D341Med (cell line): ENCODE results near the gene OLAH.
A peak's percentile ranks its signal among the peaks of the same experiment; 100 is the strongest.

Experiments used
- DNase-seq: peaks from one replicate; pipeline ENCODE4 v3.0.0; 2012; ENCODE audit warnings: low spot score

Gene OLAH

DNA sequence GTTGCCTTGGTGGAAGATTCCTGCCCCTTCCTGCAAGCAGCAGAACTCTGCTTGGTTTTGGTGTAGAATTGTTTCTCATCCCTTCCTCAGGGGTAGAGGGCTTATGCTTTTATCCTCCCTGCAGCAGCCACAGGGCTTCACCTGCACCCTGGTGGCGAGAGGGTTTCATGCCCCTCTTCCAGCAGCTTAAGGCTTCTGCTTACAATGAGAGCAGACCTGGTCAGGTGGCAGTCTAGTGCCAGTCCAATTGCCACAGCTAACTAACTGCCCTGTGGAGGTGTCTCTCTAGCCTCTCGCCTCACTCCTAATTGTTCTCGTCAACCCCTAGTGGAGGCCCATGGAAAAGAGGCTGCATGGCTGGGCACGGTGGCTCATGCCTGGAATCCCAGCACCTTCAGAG lies 25.5 kb downstream of the OLAH start:
- DNase-seq = no peak

DNA sequence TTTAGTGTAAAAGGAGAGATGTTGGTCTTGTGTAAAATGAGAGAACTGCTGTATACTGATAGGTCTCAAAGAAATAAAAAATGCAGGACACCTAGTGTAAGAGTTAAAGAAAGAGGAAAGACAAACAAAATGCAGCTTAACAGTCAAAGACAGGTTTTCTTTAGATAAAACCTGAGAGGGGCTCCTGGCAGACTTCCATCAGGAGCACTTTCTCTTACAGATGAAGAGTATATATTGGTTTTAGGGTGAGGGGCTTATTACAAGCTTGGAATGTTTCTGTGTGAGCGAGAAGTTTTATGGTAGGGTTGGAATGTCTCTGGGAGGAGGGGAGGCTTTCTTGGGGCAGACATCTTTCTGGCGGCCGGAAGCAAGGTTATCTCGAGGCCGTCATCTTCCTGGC lies 28.6 kb downstream of the OLAH start:
- no peak for DNase-seq

DNA sequence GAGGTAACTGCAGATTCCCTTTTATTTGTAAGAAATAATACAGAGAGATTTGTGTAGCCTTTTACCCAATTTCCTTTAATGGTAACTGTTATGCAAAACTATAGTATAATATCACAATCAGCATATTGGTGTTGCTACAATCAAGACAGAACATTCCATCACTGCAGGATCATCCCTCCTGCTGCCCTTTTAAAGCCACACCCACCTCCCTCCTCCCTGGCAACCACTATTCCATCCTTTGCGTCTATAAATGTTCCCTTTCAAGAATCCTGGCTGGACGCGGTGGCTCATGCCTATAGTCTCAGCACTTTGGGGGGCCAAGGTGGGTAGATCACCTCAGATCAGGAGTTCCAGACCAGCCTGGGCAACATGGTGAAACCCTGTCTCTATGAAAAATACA lies 31.7 kb downstream of the OLAH start:
- DNase-seq = no peak

DNA sequence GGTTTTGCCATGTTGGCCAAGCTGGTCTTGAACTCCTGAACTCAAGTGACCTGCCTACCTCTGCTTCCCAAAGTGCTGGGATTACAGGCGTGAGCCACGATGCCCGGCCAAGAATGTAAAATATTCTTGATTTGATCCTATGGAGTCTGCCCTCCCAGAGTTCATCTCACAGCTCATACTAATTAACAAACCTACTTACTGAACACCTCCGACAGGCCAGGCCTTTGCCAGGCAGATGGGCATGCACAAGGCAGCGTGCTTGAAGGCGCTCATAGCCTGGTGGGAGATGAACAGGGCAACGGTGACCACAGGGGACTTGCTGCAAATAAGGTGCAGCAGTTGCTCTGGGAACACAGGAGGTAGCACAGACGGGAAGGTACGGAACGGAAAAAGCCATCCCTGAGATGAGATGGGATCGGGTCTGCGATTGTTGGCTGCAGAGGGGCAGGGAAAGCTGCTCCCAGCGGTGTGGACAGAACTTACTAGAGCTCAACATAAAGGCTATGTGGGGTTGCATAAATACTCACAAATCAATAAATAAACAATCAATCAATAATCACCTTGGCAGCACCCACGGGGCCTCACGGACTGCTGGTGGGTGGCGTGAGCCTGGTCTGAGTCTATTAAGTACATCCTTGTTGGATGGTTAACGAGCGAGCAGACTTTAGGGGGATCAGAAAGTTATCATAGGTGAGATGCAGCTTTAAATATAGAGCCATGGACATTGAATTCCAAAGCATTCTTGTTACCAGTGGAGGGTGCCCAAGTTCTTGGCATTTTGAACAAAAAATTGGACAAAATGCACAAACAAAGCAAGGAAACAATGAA lies 40.1 kb downstream of the OLAH start:
- DNase-seq = no peak

DNA sequence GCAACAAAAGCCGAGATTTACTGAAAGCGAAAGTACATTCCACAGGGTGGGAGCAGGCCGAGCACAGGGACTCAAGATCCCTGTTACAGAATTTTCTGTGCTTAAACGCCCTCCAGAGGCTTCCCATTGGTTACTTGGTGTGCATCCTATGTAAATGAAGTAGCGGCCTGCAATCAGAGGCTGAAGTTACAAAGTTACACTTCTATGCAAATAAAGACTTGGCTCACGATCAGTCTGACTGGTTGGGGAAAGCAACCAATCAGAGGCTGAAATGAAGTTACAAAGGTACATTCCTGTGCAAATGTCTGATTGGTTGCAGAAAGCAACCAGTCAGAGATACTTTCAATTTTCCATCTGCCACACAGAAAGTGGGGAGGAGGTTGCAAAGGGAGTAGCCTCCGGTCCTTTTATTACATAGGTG lies 40.8 kb downstream of the OLAH start:
- no peak for DNase-seq

DNA sequence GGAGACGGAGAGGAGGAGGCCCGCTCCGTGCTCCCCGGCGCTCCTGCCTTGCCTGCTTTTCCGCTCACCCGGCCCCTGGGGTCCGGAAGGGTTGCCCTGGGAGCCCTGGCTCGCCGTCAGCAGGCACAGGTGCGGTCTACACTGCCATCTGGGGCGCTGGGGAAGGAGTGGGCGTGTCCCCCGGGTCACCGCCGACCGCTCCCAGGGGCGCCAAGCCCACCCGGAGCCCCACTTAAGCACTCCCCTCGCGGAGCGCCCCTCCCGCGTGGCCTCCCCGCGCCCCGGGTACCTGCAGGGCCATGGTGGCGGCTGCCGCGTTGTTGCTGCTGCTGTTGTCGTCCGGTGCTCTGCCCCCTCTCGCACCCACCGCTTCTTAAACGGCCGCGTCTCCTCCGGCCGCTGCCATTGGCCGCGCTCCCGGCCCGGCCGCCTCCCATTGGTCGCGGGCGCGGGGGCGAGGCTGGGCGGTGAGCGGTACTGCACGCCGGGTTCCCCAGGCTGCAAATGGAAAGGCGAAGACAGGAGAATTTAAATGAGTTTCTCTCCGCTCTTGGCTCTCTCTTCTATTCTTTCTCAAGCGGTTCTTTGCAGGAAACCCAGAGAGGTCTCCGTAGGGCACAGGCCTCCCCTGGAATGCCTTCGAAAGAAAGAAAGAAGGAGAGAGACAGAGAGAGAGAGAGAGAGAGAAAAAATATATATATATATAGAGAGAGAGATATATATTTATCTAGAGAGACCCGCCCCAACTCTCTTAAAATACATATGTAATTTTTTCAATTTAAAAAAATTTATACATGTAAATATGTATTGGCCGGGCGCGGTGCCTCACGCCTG lies 44.9 kb downstream of the OLAH start, which contains the start of gene ACBD7:
ACBD7 (minus strand) TSS at position 349 of the 834 bp plus-strand sequence; CDS start at position 301, 48 bp downstream.
- peak; percentile 98 for DNase-seq

DNA sequence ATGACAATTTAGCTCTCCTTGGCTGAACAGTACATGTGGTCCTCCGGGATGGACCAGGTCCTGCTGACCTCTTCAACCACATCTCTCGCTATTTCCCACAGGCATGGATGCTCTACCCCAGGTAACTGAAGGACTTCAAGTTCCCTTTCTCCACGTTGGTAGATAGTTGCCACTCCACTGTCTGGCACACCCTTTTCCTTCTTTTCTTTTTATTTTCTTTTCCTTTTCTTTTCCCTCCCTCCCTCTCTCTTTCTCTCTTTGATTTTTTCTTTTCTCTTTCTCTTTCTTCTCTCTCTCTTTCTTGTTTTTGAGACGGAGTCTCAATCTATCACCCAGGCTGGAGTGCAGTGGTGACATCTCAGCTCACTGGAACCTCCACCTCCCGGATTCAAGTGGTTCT lies 47.7 kb downstream of the OLAH start:
- no peak for DNase-seq

DNA sequence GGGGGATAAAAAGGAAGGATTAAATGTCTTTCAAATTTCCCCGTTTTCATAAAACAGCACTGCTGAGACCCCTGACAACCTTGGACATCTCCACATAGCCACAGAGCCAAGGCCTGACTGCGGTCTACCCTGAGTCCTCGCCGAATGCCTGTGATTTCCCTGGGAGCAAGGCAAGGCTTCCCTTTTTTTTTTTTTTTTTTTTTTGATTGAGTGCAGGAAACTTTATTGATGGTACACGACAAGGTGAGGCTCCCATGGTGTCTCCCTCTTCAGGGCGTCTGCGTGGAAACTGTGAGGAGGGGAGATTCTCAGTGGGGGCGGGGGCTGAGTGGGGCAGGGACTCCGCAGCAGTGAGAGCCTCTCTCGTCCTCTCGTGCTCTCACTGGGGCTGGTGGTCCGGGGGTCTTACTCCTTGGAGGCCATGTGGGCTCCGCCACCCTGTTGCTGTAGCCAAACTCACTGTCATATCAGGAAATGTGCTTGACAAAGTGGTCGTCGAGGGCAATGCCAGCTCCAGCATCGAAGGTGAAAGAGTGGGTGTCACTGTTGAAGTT lies 49.2 kb downstream of the OLAH start:
- no peak for DNase-seq

DNA sequence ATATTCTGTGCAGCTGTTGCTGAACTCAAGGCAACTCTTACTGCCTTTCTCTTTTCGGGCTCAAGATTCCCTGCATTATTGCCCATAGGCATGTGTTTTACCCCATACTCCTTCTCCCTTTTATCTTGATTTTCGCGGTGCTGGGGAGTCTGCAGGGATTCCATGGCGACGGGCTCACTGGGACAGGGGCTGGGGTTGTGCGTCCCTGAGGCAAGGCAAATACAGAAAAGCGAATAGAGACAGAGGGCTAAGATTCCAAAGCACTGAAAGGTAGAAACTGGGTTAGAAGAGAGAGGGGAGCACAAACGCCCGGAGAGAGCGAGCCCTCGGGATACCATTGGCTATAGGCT lies 52.9 kb downstream of the OLAH start:
- no peak for DNase-seq

DNA sequence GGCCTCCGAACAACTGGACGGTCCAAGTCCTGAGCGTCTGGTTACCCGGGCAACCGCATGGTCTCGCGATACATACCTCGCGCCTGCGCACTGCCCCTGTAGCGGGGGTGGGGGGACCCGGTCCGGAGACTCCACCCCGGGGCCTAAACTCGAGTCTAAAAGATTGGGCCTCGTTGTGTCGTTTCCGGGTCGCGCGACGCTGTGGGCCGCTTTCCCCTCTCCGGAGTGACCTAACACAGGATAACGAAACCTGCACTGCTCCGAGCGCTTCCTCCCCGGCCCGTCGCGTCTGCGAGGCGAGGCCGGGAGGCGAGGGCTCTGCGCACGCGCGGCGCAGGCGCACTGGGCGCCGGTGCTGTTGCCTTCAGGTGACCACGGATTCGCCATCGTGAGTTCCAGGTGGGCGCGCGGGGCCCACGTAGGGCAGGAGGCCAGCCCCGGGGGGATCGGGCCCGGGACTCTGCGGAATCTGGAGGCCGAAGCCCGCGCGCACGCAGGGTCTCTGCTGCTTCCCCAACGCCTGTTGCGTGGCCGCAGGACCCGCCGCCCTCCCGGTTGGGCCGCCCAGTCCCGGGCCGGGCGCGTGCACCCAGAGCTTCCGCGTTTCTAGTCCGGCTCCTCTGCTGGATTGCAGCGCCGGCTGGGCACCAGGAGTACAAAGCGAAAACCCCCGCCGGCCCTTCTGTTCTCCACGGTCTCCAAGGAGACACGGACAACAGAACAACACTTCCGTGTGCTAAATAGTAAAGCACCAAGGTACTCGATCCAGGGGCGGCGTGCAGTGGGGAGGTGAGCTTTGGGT lies 53.5 kb downstream of the OLAH start, which contains the start of gene RPP38:
RPP38 (plus strand) TSS at position 345 of the 802 bp plus-strand sequence. CDS start 5,960 bp downstream, outside the sequence.
- peak; percentile 98 for DNase-seq

DNA sequence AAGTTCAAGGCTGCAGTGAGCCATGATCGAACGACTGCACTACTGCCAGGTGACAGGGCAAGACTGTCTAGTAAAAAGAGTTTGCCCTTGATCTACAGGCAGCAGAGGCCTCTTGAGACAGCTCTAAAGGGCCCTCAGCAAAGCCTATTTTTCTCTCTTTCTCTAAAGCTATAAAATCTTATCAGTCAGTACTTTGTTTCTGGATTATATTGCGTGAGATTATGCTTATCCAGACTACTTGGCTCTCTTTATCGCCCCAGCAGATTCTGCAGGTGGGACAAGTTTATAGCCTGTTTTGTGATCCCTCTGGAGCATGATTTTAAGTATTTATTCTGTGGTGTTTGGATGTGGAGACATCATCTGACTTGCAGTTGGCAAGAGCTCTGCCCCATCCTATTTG lies 56.1 kb downstream of the OLAH start:
- no peak for DNase-seq

DNA sequence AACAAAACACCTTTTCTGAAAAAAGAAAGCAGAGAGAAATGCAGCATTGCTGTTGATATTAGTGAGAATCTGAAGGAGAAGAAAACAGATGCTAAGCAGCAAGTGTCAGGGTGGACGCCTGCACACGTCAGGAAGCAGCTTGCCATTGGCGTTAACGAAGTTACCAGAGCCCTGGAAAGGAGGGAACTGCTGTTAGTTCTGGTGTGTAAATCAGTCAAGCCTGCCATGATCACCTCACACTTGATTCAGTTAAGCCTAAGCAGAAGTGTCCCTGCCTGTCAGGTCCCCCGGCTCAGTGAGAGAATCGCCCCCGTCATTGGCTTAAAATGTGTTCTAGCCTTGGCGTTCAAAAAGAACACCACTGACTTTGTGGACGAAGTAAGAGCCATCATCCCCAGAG lies 59.8 kb downstream of the OLAH start:
- DNase-seq = no peak

DNA sequence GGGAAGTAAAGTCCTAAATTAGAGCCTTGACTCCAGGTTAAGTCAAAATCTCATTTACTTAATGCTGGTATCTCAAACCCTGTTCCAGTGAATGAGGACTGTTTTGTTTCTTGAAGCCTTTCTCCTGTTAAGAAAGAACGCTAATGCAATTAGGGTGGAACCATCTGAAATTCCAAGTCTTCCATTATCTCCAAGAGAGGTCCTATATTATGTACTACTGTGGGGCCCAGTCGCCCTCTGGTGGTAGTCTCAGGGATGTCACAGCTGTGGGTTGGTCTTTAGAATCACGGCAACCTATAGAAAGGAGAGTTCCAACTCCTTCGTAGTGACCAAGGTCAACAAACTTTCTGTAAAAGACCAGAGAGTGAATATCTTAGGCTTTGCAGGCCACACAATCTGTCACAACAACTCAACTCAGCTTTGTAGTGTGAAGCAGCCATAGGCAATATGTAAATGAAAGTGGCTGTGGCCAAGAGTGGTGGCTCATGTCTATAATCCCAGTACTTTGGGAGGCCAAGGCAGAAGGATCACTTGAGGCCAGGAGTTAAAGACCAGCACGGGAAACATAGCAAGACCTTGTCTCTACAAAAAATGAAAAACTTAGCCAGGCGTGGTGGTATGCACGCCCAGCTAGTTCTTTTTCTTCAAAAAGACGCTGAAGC lies 62.7 kb downstream of the OLAH start:
- peak; percentile 76 for DNase-seq

DNA sequence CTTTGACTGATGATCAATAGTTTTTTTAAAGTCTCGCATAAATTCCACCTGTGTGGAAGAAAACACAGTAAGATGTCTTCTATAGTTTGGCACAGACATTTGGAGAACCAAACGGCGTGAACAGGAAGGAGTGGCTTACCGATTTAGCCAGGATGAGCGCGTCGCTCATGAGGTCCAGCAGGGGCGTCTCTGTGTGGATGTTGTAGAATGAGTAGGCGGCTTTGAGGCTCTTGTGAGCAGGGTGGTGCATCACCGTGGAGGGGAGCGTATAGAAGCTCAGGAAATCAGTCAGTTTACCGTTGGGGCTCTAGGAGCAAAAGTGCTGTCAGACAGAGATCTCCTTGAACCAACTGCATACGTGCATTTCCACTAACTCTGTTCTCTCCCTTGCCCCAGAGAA lies 68.9 kb downstream of the OLAH start:
- DNase-seq = no peak

DNA sequence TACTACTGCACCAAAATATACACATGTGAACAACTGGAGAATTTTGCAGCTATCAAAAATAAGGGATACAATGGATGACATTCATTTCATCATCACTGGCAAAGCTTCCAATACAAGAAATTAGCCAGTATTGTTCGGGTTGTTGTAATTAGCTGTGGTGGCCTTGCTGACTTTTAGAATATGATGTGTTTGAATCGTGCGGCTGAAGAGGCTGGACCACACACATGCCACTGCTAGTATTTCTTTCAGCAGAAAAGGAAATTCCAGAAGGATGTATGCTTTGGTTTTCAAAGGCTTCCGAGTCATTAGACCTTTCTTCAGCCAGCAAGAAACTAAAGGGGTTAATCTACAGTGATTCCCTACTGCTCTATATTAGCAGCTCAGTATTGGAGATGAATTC lies 70.0 kb downstream of the OLAH start:
- no peak for DNase-seq

DNA sequence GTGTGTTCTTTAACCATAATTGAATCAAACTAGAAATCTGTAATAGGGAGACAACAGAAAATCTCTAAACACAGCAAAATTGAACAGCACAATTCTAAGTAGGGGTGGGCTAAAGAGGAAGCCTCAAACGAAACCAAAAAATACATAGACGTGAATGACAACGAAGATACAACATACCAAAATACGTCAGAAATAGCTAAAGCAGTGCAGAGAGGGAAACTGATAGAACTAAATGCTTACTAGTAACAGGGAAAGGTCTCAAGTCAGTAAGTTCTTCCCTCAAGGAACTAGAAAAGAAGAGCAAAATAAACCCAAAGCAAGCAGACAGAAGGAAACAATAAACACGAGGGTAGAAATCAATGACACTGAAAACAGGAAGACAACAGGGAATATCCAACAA lies 72.5 kb downstream of the OLAH start:
- no peak for DNase-seq

DNA sequence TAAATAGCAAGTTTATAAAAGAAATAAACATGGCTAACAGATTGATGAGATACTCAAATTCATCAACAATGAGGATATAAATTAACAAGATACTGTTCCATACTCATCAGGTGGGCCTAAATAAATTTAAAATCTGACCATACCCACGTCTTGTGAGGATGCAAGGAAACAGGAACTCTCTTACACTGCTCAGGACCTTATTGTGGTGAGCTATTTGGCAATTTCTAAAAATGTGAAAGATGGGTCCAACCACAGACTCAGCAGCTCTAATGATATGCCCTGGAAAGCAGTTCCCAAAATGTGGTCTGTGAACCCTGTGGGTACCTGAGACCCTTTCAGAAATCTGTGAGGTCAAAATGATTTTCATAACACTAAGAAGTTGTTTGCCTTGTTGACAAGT lies 74.9 kb downstream of the OLAH start:
- no peak for DNase-seq

DNA sequence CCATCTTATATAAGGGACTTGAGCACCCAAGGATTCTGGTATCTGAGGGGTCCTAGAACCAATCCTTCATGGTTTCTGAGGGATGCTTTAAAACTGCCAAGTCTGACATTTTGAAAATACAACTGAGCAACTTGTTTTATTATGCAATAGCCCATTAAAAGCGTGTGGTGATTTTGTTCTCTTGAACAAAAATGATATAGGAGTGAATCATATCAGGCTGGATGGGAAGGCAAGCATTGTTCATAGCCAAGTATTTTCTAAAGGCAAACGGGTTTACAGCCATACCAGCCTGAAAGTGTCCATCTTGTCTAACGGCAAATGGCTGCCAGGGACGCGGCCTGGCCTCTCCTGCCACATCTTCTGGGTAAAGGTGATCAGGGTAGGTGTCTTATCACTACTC lies 76.8 kb downstream of the OLAH start:
- DNase-seq = no peak

DNA sequence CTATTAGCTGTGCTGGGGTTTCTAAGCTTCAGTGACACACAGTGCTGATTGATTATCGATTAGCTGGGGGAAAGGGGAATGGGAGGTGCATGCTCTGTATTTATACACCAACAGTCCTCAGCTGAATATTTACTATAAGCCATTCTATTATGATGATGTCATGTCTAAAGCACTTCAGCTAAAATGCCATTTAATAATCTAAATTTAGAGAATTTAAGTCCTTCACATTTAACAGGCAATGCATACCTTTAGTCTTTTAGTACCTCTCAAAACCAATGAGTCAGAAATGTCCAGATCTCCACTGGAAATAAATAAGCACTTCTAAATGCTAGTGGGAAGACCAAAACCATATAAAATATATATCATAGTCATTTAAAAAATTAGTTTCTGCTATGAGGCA lies 78.0 kb downstream of the OLAH start:
- no peak for DNase-seq

DNA sequence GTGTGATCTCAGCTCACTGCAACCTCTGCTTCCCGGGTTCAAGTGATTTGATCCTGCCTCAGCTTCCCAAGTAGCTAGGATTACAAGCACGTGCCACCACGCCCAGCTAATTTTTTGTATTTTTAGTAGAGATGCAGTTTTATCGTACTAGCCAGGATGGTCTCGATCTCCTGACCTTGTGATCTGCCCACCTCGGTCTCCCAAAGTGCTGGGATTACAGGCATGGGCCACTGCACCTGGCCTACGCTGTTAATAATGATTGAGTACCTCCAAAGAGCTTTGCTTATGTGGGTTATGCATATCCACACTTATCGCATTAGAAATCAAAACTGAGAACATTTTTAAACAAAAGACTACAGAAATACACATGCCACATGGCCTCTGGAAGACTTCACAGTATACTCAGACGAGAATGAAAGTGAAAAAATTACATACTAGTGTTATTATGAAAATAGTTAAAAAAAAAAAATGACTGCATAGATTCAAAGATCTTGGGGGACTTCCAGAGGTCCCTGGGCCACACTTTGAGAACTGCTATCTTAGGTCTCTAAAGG lies 78.8 kb downstream of the OLAH start:
- no peak for DNase-seq
